Lower leg skin (tissue), 3 donors: ENCODE measurements around the gene MCFD2.

Experiments
- CTCF ChIP-seq, 3 donors: fragments of 450-650 bp; IDR thresholded peaks; one replicate each; pipeline ENCODE4 v1.5.1; 2016; ENCODE audit warnings: antibody characterized with exemption in 3 of 3, mild to moderate bottlenecking in 3 of 3, moderate library complexity in 2 of 3
- POLR2A ChIP-seq, 2 donors: fragments of 450-650 bp; IDR thresholded peaks; one replicate each; pipeline ENCODE4 v1.6.1; 2016 to 2017; ENCODE audit warnings: antibody characterized with exemption in 2 of 2, mild to moderate bottlenecking in 1 of 2, moderate library complexity in 1 of 2

GRCh38 chr2:46855805-46856204 is 59.8 kb downstream of the MCFD2 start:
- no peak for TF ChIP-seq CTCF (IDR thresholded peaks at IDR 0.05)
- TF ChIP-seq POLR2A (IDR thresholded peaks at IDR 0.05): no peak
